Tibial artery (tissue), 4 donors: Measurements from ENCODE around the gene PLEKHG7.
"Not testable (repeated sequence)": the region's sequence is repeated elsewhere in the genome, so short reads cannot be mapped to it uniquely, and the experiment has no call there.

Experiments
- DNase-seq, 2 donors: peaks; one replicate each; pipeline ENCODE4 v3.0.0-alpha.2; 2019
- H3K27ac ChIP-seq, 2 donors: fragments of 200-600 bp; sonication (generic) in 1 of 2; 1 replicate in 1 of 2; 2 replicates in 1 of 2; pipeline ENCODE4 v1.5.1; 2018 to 2019; ENCODE audit warnings: mild to moderate bottlenecking in 1 of 2
- H3K27me3 ChIP-seq, 2 donors: fragments of 200-600 bp; sonication (generic) in 1 of 2; one replicate each; pipeline versions ENCODE4 v1.5.1 to v1.6.0; 2016 to 2019
- H3K36me3 ChIP-seq, 3 donors: fragments of 200-600 bp; sonication (generic) in 2 of 3; one replicate each; pipeline ENCODE4 v1.5.1; 2016 to 2019; ENCODE audit warnings: mild to moderate bottlenecking in 2 of 3
- H3K4me1 ChIP-seq, 4 donors: fragments of 200-600 bp; sonication (generic) in 2 of 4; 1 replicate in 3 of 4; 2 replicates in 1 of 4; pipeline ENCODE4 v1.5.1; 2016 to 2019
- H3K4me3 ChIP-seq, 2 donors: fragments of 200-600 bp; sonication (generic) in 1 of 2; 1 replicate in 1 of 2; 2 replicates in 1 of 2; pipeline ENCODE4 v1.5.1; 2018 to 2019; ENCODE audit warnings: mild to moderate bottlenecking in 2 of 2
- H3K9me3 ChIP-seq, 3 donors: fragments of 200-600 bp; sonication (generic) in 1 of 3; one replicate each; pipeline ENCODE4 v1.5.1; 2016 to 2019
- CTCF ChIP-seq, 2 experiments: fragments of 200-600 bp in 1 of 2; fragments of 450-650 bp in 1 of 2; IDR thresholded peaks; one replicate each; pipeline ENCODE4 v1.5.1; 2017 to 2019; ENCODE audit warnings: antibody characterized with exemption in 2 of 2, mild to moderate bottlenecking in 1 of 2, moderate library complexity in 1 of 2
- intact Hi-C: fragments of 100-400 bp; cut with DNase I; formaldehyde crosslinking; loops from one replicate; pipeline ENCODE4 v1.15.0; 2023; ENCODE audit warnings: low total_unique reads

PLEKHG7 gene

GRCh38 chr12:92784797-92785562 lies 82.2 kb downstream of the PLEKHG7 start:
- intact Hi-C loops = no loop called here
- no peak overlapping the region for H3K27ac ChIP-seq
- DNase-seq = no peak

GRCh38 chr12:92785563-92785950 lies 82.8 kb downstream of the PLEKHG7 start:
- DNase-seq = no peak
- no peak overlapping the region for H3K4me3 ChIP-seq
- no peaks in the 10 kb centered on the region for H3K27me3 ChIP-seq
- intact Hi-C loops = no loop called here
- TF ChIP-seq CTCF (IDR thresholded peaks at IDR 0.05) = no peak
- no peak overlapping the region for H3K27ac ChIP-seq
- no peaks in the 10 kb centered on the region for H3K9me3 ChIP-seq
- peaks cover 13 to 17% (median 16%) of the 10 kb centered on the region in 3 donors for H3K36me3 ChIP-seq
- peaks cover 0 to 13% (median 3%) of the 10 kb centered on the region in 4 donors for H3K4me1 ChIP-seq

More at GRCh38 chr12:92784797-92785562, 82.2 kb downstream of the PLEKHG7 start:
- peaks cover 7 to 16% (median 13%) of the 10 kb centered on the region in 3 donors for H3K36me3 ChIP-seq
- H3K4me3 ChIP-seq = no peak overlapping the region
- peaks cover 0 to 13% (median 3%) of the 10 kb centered on the region in 4 donors for H3K4me1 ChIP-seq
- peak; percentile 45 to 58 for TF ChIP-seq CTCF (IDR thresholded peaks at IDR 0.05)
- H3K9me3 ChIP-seq = no peaks in the 10 kb centered on the region
- no peaks in the 10 kb centered on the region for H3K27me3 ChIP-seq

DNA sequence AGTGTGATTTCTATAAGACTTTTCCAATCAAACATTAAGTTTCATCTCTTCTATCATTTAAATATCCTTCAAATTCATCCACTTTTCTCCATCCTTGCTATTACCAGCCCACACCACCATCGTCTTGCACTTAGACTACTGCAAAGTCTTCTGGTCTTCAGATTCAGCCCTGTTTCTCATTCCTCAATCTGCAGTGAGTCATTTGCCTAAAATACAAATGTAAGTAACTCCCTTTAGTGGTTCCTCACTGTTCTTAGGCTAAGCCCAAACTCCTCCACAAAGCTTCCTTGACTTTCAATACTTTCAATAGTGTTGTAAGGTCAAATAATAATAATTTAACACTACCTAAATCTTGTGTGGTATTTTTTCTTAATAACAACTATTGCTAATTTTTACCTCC lies 83.3 kb downstream of the PLEKHG7 start:
- H3K27me3 ChIP-seq = no peaks in the 10 kb centered on the region
- no peak overlapping the region for H3K4me3 ChIP-seq
- peaks cover 13 to 16% (median 16%) of the 10 kb centered on the region in 3 donors for H3K36me3 ChIP-seq
- no peak for DNase-seq
- intact Hi-C loops = no loop called here
- no peak for TF ChIP-seq CTCF (IDR thresholded peaks at IDR 0.05)
- H3K4me1 ChIP-seq = peaks cover 0 to 13% (median 3%) of the 10 kb centered on the region in 4 donors
- no peak overlapping the region for H3K27ac ChIP-seq
- H3K9me3 ChIP-seq = no peaks in the 10 kb centered on the region

DNA sequence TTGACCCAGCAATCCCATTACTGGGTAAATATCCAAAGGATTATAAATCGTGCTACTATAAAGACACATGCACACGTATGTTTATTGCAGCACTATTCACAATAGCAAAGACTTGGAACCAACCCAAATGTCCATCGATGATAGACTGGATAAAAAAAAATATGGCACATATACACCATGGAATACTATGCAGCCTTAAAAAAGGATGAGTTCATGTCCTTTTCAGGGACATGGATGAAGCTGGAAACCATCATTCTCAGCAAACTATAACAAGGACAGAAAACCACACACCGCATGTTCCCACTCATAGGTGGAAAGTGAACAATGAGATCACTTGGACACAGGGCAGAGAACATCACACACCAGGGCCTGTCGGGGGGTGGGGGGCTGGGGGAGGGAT lies 91.6 kb downstream of the PLEKHG7 start:
- H3K27ac ChIP-seq, H3K9me3 ChIP-seq, intact Hi-C loops, DNase-seq, H3K4me1 ChIP-seq, H3K4me3 ChIP-seq, H3K27me3 ChIP-seq: not testable (repeated sequence)
- H3K36me3 ChIP-seq = peaks cover 25 to 46% (median 38%) of the 10 kb centered on the region in 3 donors

DNA sequence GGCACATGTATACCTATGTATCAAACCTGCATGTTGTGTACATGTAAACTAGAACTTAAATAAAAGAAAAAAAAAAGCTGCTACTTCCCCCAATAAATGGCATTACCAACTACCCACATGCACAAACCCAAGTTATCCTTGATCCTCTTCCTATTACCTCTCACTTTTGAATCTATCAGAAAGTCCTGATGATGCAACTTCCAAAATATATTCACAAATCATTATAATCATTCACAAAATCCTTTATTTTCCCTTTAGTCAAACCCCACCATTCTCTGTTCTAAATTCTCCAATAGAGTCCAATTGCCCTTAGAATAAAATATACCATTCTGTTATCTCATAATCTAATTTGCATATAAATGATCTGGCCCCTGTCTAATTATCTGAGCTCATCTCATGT lies 92.0 kb downstream of the PLEKHG7 start:
- intact Hi-C loops = no loop called here
- H3K27me3 ChIP-seq = no peaks in the 10 kb centered on the region
- no peak for TF ChIP-seq CTCF (IDR thresholded peaks at IDR 0.05)
- DNase-seq = no peak
- no peak overlapping the region for H3K4me3 ChIP-seq
- H3K4me1 ChIP-seq = no peaks in the 10 kb centered on the region
- no peak overlapping the region for H3K27ac ChIP-seq
- peaks cover 0 to 4% (median 0%) of the 10 kb centered on the region in 3 donors for H3K9me3 ChIP-seq
- peaks cover 28 to 46% (median 34%) of the 10 kb centered on the region in 3 donors for H3K36me3 ChIP-seq

- Histone ChIP-seq H3K27ac (no peak overlapping the region), H3K9me3 (no peaks in the 10 kb centered on the region), H3K4me1 (no peaks in the 10 kb centered on the region), H3K27me3 (no peaks in the 10 kb centered on the region), H3K4me3 (no peak overlapping the region), H3K36me3 (peaks cover 36 to 47% (median 39%) of the 10 kb centered on the region in 3 donors)
- intact Hi-C loops = no loop called here
- no peak for DNase-seq
- TF ChIP-seq CTCF (IDR thresholded peaks at IDR 0.05) = no peak
Observed at GRCh38 chr12:92796650-92797049, 93.9 kb downstream of the PLEKHG7 start.
